ENCODE measurements around the gene KCNE3. TPM values are rescaled to one million over a fixed set of nuclear protein-coding genes. Genes with fewer than 3 reads are reported as not detected.

KCNE3 gene
- total and polyA plus RNA-seq, 2 of the 4 experiments (the other 2 are of a cell fraction): 0.05 to 0.18 TPM

DNA sequence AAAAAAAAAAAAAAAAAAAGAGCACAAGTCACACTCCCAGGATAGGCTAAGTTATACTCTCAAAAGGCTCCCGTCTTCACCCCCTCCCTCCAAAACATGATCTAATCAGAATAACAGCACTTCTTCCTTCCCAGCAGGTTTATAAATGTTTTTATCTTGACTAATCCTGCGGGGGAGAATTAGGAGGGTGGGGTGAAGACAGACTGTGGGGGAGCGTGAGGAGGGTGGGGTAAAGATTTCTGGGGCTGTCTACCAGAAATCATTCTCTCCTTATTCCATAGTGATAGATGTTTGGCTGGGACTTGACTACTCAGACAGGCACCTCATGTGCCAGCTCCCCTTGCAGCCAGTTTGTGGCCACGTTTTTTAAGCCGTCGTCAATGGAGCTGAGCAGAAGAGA is 17.0 kb downstream of the KCNE3 start:
- H2BK15ac ChIP-seq (ENCODE audit: low read depth, low read length): no peak overlapping the region
- no peaks in the 10 kb centered on the region for H3K9me3 ChIP-seq (ENCODE audit: control insufficient read depth, insufficient read depth, low read length)
- no peak overlapping the region for H2AFZ ChIP-seq (replicated peaks; ENCODE audit: low read length, poor library complexity)
- no peak overlapping the region for H3K23ac ChIP-seq (ENCODE audit: low read depth, low read length)
- H3K4me2 ChIP-seq (ENCODE audit: low read depth, low read length): no peak overlapping the region
- TF ChIP-seq NFE2L2 (IDR thresholded peaks at IDR 0.05; ENCODE audit: low read depth, low read length): no peak
- no peak for TF ChIP-seq POLR2A (IDR thresholded peaks at IDR 0.05; ENCODE audit: low read depth, low read length)
- no peak for TF ChIP-seq MAFK (IDR thresholded peaks at IDR 0.05; ENCODE audit: low read depth, low read length)
- no peak for TF ChIP-seq SMC3 (IDR thresholded peaks at IDR 0.05; ENCODE audit: low read depth, low read length)
- no peak for TF ChIP-seq MAZ (IDR thresholded peaks at IDR 0.05; ENCODE audit: borderline replicate concordance, low read depth, low read length)
- TF ChIP-seq BHLHE40 (IDR thresholded peaks at IDR 0.05; ENCODE audit: low read depth, low read length): no peak
- TF ChIP-seq RFX5 (IDR thresholded peaks at IDR 0.05; ENCODE audit: low read depth, low read length): no peak
- no peak for TF ChIP-seq CHD1 (IDR thresholded peaks at IDR 0.05; ENCODE audit: low read depth, low read length)
- TF ChIP-seq CEBPB (IDR thresholded peaks at IDR 0.05; ENCODE audit: low read depth, low read length): no peak
- no peak for TF ChIP-seq RCOR1 (IDR thresholded peaks at IDR 0.05; ENCODE audit: insufficient replicate concordance, low read length)
- TF ChIP-seq FOS (IDR thresholded peaks at IDR 0.05; ENCODE audit: low read depth, low read length): no peak
- TF ChIP-seq, protein P1, sequence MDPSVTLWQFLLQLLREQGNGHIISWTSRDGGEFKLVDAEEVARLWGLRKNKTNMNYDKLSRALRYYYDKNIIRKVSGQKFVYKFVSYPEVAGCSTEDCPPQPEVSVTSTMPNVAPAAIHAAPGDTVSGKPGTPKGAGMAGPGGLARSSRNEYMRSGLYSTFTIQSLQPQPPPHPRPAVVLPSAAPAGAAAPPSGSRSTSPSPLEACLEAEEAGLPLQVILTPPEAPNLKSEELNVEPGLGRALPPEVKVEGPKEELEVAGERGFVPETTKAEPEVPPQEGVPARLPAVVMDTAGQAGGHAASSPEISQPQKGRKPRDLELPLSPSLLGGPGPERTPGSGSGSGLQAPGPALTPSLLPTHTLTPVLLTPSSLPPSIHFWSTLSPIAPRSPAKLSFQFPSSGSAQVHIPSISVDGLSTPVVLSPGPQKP (IDR thresholded peaks at IDR 0.05; ENCODE audit: borderline replicate concordance, low read depth, low read length): no peak
- TF ChIP-seq MXI1 (IDR thresholded peaks at IDR 0.05; ENCODE audit: borderline replicate concordance, low read depth, low read length): no peak
- TF ChIP-seq, protein P2, sequence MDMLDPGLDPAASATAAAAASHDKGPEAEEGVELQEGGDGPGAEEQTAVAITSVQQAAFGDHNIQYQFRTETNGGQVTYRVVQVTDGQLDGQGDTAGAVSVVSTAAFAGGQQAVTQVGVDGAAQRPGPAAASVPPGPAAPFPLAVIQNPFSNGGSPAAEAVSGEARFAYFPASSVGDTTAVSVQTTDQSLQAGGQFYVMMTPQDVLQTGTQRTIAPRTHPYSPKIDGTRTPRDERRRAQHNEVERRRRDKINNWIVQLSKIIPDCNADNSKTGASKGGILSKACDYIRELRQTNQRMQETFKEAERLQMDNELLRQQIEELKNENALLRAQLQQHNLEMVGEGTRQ (IDR thresholded peaks at IDR 0.05; ENCODE audit: low read depth, low read length): no peak
- no peak overlapping the region for H3K4me3 ChIP-seq (ENCODE audit: insufficient read depth, low read depth, low read length)
- H3K9ac ChIP-seq (ENCODE audit: low read depth, low read length): no peak overlapping the region
- H3K18ac ChIP-seq (ENCODE audit: low read depth, low read length): no peak overlapping the region
- ATAC-seq (ENCODE audit: low read depth) (no peak), DNase-seq (no peak)
- BruUV-seq (replicated peaks): no TSS peak
- dilution Hi-C loops (cut with HindIII; ENCODE audit: low sequenced_read_pairs, unreplicated experiment): no loop called here
- CTCF ChIA-PET: interaction anchor here (0.6 to 2.4 kb wide), 9 partner anchors 8 to 276 kb away, joined by 3 to 19 read pairs (median 6); no protein-coding TSS in a partner anchor
- no peaks in the 10 kb centered on the region for H3K9me1 ChIP-seq (ENCODE audit: insufficient read depth, low read length)
- no CpG with 5 or more reads among the region's 6 CpGs for WGBS, 2 experiments (ENCODE audit: extremely low coverage in 2 of 2, insufficient read length in 1 of 2)
- no peak overlapping the region for H4K5ac ChIP-seq (ENCODE audit: low read depth, low read length)
- H3K56ac ChIP-seq (ENCODE audit: extremely low read depth, insufficient read depth, low read length): no peak overlapping the region
- no peak overlapping the region for H3K27ac ChIP-seq (ENCODE audit: insufficient read depth, low read length)
- H4K20me1 ChIP-seq (ENCODE audit: insufficient read depth, low read length): no peaks in the 10 kb centered on the region
- no peak overlapping the region for H3K14ac ChIP-seq (replicated peaks; ENCODE audit: low read depth, low read length)
- no peak overlapping the region for H4K91ac ChIP-seq (ENCODE audit: insufficient read depth, low read depth, low read length)
- no peak overlapping the region for H3K4ac ChIP-seq (ENCODE audit: low read depth, low read length)
- H2BK20ac ChIP-seq (ENCODE audit: low read depth, low read length): no peak overlapping the region
- no peak overlapping the region for H2BK120ac ChIP-seq (ENCODE audit: low read depth, low read length)
- in situ Hi-C loops (cut with MboI; ENCODE audit: low sequenced_read_pairs): loop anchor here (5.0 kb wide), 2 partner anchors 122 to 193 kb away; no protein-coding TSS in a partner anchor
- no peaks in the 10 kb centered on the region for H3K36me3 ChIP-seq (ENCODE audit: control insufficient read depth, insufficient read depth, low read length)
- POLR2A ChIA-PET (ENCODE audit: unreplicated experiment): interaction anchor here (0.9 kb wide), 1 partner anchor 195 kb away, joined by 3 read pairs; no protein-coding TSS in a partner anchor
- intact Hi-C loops (cut with micrococcal nuclease): no loop called here
- H2AK9ac ChIP-seq (replicated peaks; ENCODE audit: low read depth, low read length, poor library complexity): no peak overlapping the region
- H2AK5ac ChIP-seq (ENCODE audit: low read depth, low read length): no peak overlapping the region
- no peaks in the 10 kb centered on the region for H3K4me1 ChIP-seq (ENCODE audit: control insufficient read depth, insufficient read depth, low read length)
- H3K79me1 ChIP-seq (ENCODE audit: low read depth in 1 of 2, low read length in 2 of 2): no peaks in the 10 kb centered on the region
- H3K27me3 ChIP-seq (ENCODE audit: control insufficient read depth, insufficient read depth, low read length): peaks cover 11% of the 10 kb centered on the region
- H4K8ac ChIP-seq (ENCODE audit: low read depth in 2 of 2, low read length in 2 of 2): no peak overlapping the region
- H2BK5ac ChIP-seq (ENCODE audit: low read depth, low read length, poor library complexity, severe bottlenecking): no peak overlapping the region
